ENCODE data around the gene ACTC1.

DNA sequence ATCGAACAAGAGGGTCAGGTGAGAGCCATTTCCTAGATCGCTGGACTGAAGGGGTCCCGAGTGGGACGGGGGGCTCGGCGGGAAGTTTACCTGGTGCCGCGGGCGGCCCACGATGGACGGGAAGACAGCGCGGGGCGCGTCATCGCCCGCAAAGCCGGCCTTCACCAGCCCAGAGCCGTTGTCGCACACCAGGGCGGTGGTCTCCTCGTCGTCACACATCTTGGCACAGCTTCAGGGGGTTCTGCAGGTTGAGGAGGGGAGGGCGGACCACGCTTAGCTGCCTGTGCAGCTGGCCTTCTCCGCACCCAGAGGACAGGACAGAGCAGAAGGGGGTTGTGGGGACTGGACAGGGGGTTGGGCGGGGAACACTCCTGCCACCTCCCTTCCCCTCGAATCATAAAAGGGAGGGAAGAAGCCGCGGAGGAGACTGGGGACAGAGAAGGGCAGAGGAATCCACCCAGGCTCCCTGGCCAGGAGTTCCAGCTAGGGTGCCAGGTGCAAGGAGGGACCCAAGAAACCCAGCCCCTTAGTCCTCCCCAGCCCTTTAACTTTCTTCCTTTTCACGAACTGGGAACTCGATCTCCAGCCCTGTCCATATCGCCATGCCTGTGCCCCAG, 651 bp downstream of the ACTC1 start:
- TF ChIP-seq POLR2A (IDR thresholded peaks at IDR 0.05) = no peak
- TF ChIP-seq, protein P1, sequence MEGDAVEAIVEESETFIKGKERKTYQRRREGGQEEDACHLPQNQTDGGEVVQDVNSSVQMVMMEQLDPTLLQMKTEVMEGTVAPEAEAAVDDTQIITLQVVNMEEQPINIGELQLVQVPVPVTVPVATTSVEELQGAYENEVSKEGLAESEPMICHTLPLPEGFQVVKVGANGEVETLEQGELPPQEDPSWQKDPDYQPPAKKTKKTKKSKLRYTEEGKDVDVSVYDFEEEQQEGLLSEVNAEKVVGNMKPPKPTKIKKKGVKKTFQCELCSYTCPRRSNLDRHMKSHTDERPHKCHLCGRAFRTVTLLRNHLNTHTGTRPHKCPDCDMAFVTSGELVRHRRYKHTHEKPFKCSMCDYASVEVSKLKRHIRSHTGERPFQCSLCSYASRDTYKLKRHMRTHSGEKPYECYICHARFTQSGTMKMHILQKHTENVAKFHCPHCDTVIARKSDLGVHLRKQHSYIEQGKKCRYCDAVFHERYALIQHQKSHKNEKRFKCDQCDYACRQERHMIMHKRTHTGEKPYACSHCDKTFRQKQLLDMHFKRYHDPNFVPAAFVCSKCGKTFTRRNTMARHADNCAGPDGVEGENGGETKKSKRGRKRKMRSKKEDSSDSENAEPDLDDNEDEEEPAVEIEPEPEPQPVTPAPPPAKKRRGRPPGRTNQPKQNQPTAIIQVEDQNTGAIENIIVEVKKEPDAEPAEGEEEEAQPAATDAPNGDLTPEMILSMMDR (IDR thresholded peaks at IDR 0.05) = no peak

Data from body of pancreas (tissue), 4 donors.